ENCODE data around the gene LDHAL6B. TPM values are rescaled to one million over a fixed set of nuclear protein-coding genes. Genes with fewer than 3 reads are reported as not detected.

Gene LDHAL6B
- total and polyA plus RNA-seq, 9 of the 15 experiments (the other 6 are each of a cell fraction or from before 2014, with no cell fraction given) = not detected

- H2AFZ ChIP-seq (ENCODE audit: low read depth, low read length) = no peak overlapping the region
- no TSS peak for BruUV-seq (replicated peaks)
- CTCF ChIA-PET (ENCODE audit: low intra/inter-chr PET ratio) = no interaction called here
- FAIRE-seq (no peak), ATAC-seq (no peak), DNase-seq (ENCODE audit: extremely low read depth in 1 of 4, low spot score in 3 of 4) (no peak)
- TF ChIP-seq TSC22D4 (tag; IDR thresholded peaks at IDR 0.05) (no peak), HNRNPUL1 (IDR thresholded peaks at IDR 0.05; ENCODE audit: low read length) (no peak), RBM15 (IDR thresholded peaks at IDR 0.05; ENCODE audit: insufficient read depth, low read length) (no peak), U2AF2 (optimal IDR thresholded peaks at IDR 0.05; ENCODE audit: low read depth, low read length) (no peak), PTBP1 (IDR thresholded peaks at IDR 0.05; ENCODE audit: low read depth, low read length) (no peak), ILK (tag; IDR thresholded peaks at IDR 0.05; ENCODE audit: borderline replicate concordance, low read depth) (no peak), ZFX (CRISPR knock-in tag; IDR thresholded peaks at IDR 0.05) (no peak), ZNF311 (CRISPR knock-in tag; IDR thresholded peaks at IDR 0.05) (no peak), SP1 (CRISPR knock-in tag; IDR thresholded peaks at IDR 0.05) (no peak), NR2C1 (IDR thresholded peaks at IDR 0.05) (no peak), NR2C1 (tag; IDR thresholded peaks at IDR 0.05) (no peak), CLOCK (CRISPR knock-in tag; IDR thresholded peaks at IDR 0.05; ENCODE audit: borderline replicate concordance) (no peak)
- TF ChIP-seq, protein P1, sequence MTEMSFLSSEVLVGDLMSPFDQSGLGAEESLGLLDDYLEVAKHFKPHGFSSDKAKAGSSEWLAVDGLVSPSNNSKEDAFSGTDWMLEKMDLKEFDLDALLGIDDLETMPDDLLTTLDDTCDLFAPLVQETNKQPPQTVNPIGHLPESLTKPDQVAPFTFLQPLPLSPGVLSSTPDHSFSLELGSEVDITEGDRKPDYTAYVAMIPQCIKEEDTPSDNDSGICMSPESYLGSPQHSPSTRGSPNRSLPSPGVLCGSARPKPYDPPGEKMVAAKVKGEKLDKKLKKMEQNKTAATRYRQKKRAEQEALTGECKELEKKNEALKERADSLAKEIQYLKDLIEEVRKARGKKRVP (CRISPR knock-in tag; IDR thresholded peaks at IDR 0.05) = no peak
- no peak overlapping the region for H3K4me3 ChIP-seq
- peaks cover 0 to 5% of the 10 kb centered on the region in 2 experiments; a peak in 1 of 5 replicates for H3K4me1 ChIP-seq (replicated peaks in 1 of 2; ENCODE audit: control insufficient read depth in 2 of 2, insufficient read depth in 2 of 2, low read length in 2 of 2)
- H3K36me3 ChIP-seq (ENCODE audit: control insufficient read depth, insufficient read depth, low read length) = no peaks in the 10 kb centered on the region
- H3K9me3 ChIP-seq (replicated peaks; ENCODE audit: control insufficient read depth, insufficient read depth, low read depth, low read length) = no peaks in the 10 kb centered on the region
- POLR2A ChIA-PET = no interaction called here
- H3K9ac ChIP-seq (ENCODE audit: insufficient read depth in 1 of 2, low read depth in 2 of 2, low read length in 2 of 2) = no peak overlapping the region
- no peaks in the 10 kb centered on the region for H3K79me2 ChIP-seq (ENCODE audit: control insufficient read depth, insufficient read depth, low read length)
- H4K20me1 ChIP-seq (replicated peaks; ENCODE audit: control insufficient read depth, insufficient read depth, low read length) = no peaks in the 10 kb centered on the region; the same call in 1 of the 2 replicates
- WGBS (ENCODE audit: insufficient coverage, low coverage, missing lambda C conversion rate) = 0% methylated on average over 6 of the region's 6 CpGs
- H3K4me2 ChIP-seq (ENCODE audit: insufficient read depth, low read length) = no peak overlapping the region
- H3K27ac ChIP-seq (ENCODE audit: extremely low read depth, low read depth, low read length) = no peak overlapping the region
- intact Hi-C loops (cut with micrococcal nuclease) (no loop called here), in situ Hi-C loops (cut with MboI) (no loop called here)
- peaks cover 19 to 45% of the 10 kb centered on the region in 2 experiments for H3K27me3 ChIP-seq (ENCODE audit: control insufficient read depth in 2 of 2, insufficient read depth in 2 of 2, low read length in 2 of 2)
- H3K9me1 ChIP-seq (ENCODE audit: control insufficient read depth, insufficient read depth, low read length) = no peaks in the 10 kb centered on the region
Observed at GRCh38 chr15:59203008-59203407, 3.6 kb upstream of the LDHAL6B start.
